ENCODE measurements around the gene MAP4K4.

GRCh38 chr2:101863534-101863933 is 166.0 kb downstream of the MAP4K4 start:
- TF ChIP-seq, protein P1, sequence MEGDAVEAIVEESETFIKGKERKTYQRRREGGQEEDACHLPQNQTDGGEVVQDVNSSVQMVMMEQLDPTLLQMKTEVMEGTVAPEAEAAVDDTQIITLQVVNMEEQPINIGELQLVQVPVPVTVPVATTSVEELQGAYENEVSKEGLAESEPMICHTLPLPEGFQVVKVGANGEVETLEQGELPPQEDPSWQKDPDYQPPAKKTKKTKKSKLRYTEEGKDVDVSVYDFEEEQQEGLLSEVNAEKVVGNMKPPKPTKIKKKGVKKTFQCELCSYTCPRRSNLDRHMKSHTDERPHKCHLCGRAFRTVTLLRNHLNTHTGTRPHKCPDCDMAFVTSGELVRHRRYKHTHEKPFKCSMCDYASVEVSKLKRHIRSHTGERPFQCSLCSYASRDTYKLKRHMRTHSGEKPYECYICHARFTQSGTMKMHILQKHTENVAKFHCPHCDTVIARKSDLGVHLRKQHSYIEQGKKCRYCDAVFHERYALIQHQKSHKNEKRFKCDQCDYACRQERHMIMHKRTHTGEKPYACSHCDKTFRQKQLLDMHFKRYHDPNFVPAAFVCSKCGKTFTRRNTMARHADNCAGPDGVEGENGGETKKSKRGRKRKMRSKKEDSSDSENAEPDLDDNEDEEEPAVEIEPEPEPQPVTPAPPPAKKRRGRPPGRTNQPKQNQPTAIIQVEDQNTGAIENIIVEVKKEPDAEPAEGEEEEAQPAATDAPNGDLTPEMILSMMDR (IDR thresholded peaks at IDR 0.05): no peak
- TF ChIP-seq POLR2A (IDR thresholded peaks at IDR 0.05): no peak

Data from thyroid gland (tissue), 4 donors.